GM12878 (cell line): ENCODE results near the gene CAMK2B.

Experiments
- EP300 ChIP-seq, 2 experiments: fragments of 150-350 bp in 1 of 2; IDR thresholded peaks; 2 replicates each; pipeline ENCODE4 v1.6.1; 2011 to 2012; ENCODE audit warnings: low read depth in 2 of 2, low read length in 2 of 2, borderline replicate concordance in 1 of 2, improper control_type of control experiment in 1 of 2, inconsistent platforms in 1 of 2; ENCODE audit not compliant: control insufficient read depth in 1 of 2
- EZH2 ChIP-seq: IDR thresholded peaks from 2 replicates; pipeline ENCODE4 v1.6.1; 2012; ENCODE audit warnings: low read depth, mild to moderate bottlenecking, control low read depth, inconsistent platforms, low read length, borderline replicate concordance; ENCODE audit not compliant: control insufficient read depth
- HDAC6 ChIP-seq: fragments of 200-600 bp; sonication (generic); IDR thresholded peaks from one replicate; pipeline ENCODE4 v1.8.0; 2017; ENCODE audit warnings: antibody characterized with exemption; ENCODE audit not compliant: unreplicated experiment
- KLF5 ChIP-seq: fragments of 450-650 bp; IDR thresholded peaks from 2 replicates; pipeline ENCODE4 v1.6.1; 2014; ENCODE audit warnings: mild to moderate bottlenecking; ENCODE audit not compliant: partially characterized antibody
- POLR2A ChIP-seq: IDR thresholded peaks from 2 replicates; pipeline ENCODE4 v1.6.1; 2011; ENCODE audit warnings: low read depth, mild to moderate bottlenecking, low read length
- SIN3A ChIP-seq: IDR thresholded peaks from 2 replicates; pipeline ENCODE4 v1.6.1; 2012; ENCODE audit warnings: low read depth, low read length, improper control_type of control experiment
- SP1 ChIP-seq: IDR thresholded peaks from one replicate; pipeline ENCODE4 v1.6.1; 2011; ENCODE audit warnings: low read depth, low read length
- SUZ12 ChIP-seq: fragments of 200-600 bp; sonication (generic); IDR thresholded peaks from one replicate; pipeline ENCODE4 v1.6.1; 2018; ENCODE audit warnings: antibody characterized with exemption, mild to moderate bottlenecking; ENCODE audit not compliant: unreplicated experiment
- ZBTB40 ChIP-seq: fragments of 450-650 bp; IDR thresholded peaks from 2 replicates; pipeline ENCODE4 v1.6.1; 2016; ENCODE audit warnings: mild to moderate bottlenecking, moderate library complexity, borderline replicate concordance
- TF ChIP-seq, protein P1 (sequence below), 3 experiments: IDR thresholded peaks in 2 of 3; conservative IDR thresholded peaks in 1 of 3; 2 replicates each; pipeline ENCODE4 v1.5.1; 2011; ENCODE audit warnings: low read depth in 3 of 3, low read length in 3 of 3, mild to moderate bottlenecking in 3 of 3, control low read depth in 2 of 3, moderate library complexity in 2 of 3, inconsistent platforms in 1 of 3, mixed read lengths in 1 of 3; ENCODE audit not compliant: control insufficient read depth in 2 of 3, insufficient read depth in 1 of 3; ENCODE audit errors: extremely low read depth in 1 of 3
- TF ChIP-seq, protein P2 (sequence below): IDR thresholded peaks from 2 replicates; pipeline ENCODE4 v1.6.1; 2011; ENCODE audit warnings: low read depth, low read length, improper control_type of control experiment, borderline replicate concordance

DNA sequence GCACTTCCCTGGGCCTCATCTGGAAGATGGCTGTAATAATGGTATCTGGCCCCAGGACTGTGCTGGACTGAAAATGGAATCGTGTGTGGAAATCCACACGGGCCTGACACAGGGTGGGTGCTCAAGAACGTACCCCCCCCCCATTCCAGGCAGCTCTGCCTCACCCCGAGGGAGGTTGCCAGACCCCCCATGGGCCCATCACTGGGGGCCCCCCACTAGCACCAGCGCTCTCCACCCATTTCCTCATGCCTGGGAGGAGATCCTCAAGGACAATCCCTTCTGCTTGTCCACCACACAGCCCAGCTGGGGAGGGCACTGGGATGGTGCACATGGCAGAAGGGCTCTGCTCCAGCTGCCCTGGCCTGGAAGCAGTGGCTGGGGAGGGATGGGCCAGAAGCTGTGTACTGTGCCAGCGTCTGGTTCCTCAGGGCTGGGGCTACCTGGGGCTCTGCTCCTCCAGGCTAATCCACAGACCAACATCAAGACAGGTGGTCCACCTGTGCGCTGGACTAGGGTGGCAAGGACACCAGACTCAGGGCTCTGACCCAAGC, 55.4 kb downstream of the CAMK2B start:
- TF ChIP-seq, protein P1, sequence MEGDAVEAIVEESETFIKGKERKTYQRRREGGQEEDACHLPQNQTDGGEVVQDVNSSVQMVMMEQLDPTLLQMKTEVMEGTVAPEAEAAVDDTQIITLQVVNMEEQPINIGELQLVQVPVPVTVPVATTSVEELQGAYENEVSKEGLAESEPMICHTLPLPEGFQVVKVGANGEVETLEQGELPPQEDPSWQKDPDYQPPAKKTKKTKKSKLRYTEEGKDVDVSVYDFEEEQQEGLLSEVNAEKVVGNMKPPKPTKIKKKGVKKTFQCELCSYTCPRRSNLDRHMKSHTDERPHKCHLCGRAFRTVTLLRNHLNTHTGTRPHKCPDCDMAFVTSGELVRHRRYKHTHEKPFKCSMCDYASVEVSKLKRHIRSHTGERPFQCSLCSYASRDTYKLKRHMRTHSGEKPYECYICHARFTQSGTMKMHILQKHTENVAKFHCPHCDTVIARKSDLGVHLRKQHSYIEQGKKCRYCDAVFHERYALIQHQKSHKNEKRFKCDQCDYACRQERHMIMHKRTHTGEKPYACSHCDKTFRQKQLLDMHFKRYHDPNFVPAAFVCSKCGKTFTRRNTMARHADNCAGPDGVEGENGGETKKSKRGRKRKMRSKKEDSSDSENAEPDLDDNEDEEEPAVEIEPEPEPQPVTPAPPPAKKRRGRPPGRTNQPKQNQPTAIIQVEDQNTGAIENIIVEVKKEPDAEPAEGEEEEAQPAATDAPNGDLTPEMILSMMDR (IDR thresholded peaks at IDR 0.05 in 2 of 3, conservative IDR thresholded peaks at IDR 0.05 in 1 of 3; ENCODE audit: control insufficient read depth in 2 of 3, extremely low read depth in 1 of 3, insufficient read depth in 1 of 3, low read depth in 3 of 3, low read length in 3 of 3), result no peak
- TF ChIP-seq EP300 (IDR thresholded peaks at IDR 0.05; ENCODE audit: borderline replicate concordance in 1 of 2, control insufficient read depth in 1 of 2, low read depth in 2 of 2, low read length in 2 of 2) (no peak), ZBTB40 (no peak), HDAC6 (no peak), SIN3A (no peak), SP1 (no peak), SUZ12 (no peak), EZH2 (no peak), KLF5 (no peak), POLR2A (no peak)
- TF ChIP-seq, protein P2, sequence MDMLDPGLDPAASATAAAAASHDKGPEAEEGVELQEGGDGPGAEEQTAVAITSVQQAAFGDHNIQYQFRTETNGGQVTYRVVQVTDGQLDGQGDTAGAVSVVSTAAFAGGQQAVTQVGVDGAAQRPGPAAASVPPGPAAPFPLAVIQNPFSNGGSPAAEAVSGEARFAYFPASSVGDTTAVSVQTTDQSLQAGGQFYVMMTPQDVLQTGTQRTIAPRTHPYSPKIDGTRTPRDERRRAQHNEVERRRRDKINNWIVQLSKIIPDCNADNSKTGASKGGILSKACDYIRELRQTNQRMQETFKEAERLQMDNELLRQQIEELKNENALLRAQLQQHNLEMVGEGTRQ, result no peak
